Right lobe of liver (tissue), 6 donors: ENCODE measurements around the gene PHETA1. TPM values are rescaled to one million over a fixed set of nuclear protein-coding genes. Genes with fewer than 3 reads are reported as not detected.

Experiments
- ATAC-seq, 4 donors: fragments of 200-7000 bp; cut with Tn5 transposase; one replicate each; pipeline ENCODE4 v1.9.1; 2020; ENCODE audit warnings: mild to moderate bottlenecking in 4 of 4, moderate library complexity in 4 of 4
- DNase-seq, 3 donors: peaks; one replicate each; pipeline ENCODE4 v3.0.0-alpha.2; 2020
- H3K27ac ChIP-seq, 3 donors: fragments of 200-600 bp; one replicate each; pipeline ENCODE4 v1.8.0; 2022
- H3K27me3 ChIP-seq, 2 donors: fragments of 200-600 bp; one replicate each; pipeline ENCODE4 v1.8.0; 2022
- H3K36me3 ChIP-seq, 4 donors: fragments of 200-600 bp; sonication (generic) in 1 of 4; one replicate each; pipeline versions ENCODE4 v1.5.1 to v1.8.0; 2017 to 2022; ENCODE audit warnings: control low read depth in 1 of 4
- H3K4me1 ChIP-seq, 4 donors: fragments of 200-600 bp; sonication (generic) in 1 of 4; one replicate each; pipeline versions ENCODE4 v1.5.1 to v1.8.0; 2017 to 2022; ENCODE audit warnings: control low read depth in 1 of 4
- H3K4me3 ChIP-seq, 3 donors: fragments of 200-600 bp; one replicate each; pipeline ENCODE4 v1.8.0; 2022
- H3K9me3 ChIP-seq, 4 donors: fragments of 200-600 bp; sonication (generic) in 1 of 4; one replicate each; pipeline versions ENCODE4 v1.5.1 to v1.8.0; 2017 to 2022; ENCODE audit warnings: control low read depth in 1 of 4
- CTCF ChIP-seq, 4 donors: fragments of 200-600 bp in 3 of 4; fragments of 450-650 bp in 1 of 4; IDR thresholded peaks; one replicate each; pipeline versions ENCODE4 v1.5.1 to v1.8.0; 2016 to 2022; ENCODE audit warnings: antibody characterized with exemption in 4 of 4, mild to moderate bottlenecking in 2 of 4
- POLR2A ChIP-seq: fragments of 450-650 bp; IDR thresholded peaks from one replicate; pipeline ENCODE4 v1.6.1; 2017; ENCODE audit warnings: antibody characterized with exemption, mild to moderate bottlenecking
- WGBS: methylation state at CpG from one replicate; pipeline ENCODE4 v1.1.6; 2018; ENCODE audit warnings: low coverage, low lambda C conversion rate; ENCODE audit not compliant: insufficient coverage; ENCODE audit errors: missing lambda C conversion rate; 5-methylcytosine and 5-hydroxymethylcytosine counted together
- intact Hi-C, 2 donors: fragments of 100-400 bp; cut with DNase I; formaldehyde crosslinking; loops; one replicate each; pipeline versions ENCODE4 v1.11.2 to v1.14.1; 2022
- total RNA-seq, 6 experiments: library from RNA; depleted of rRNA in 2 of 6; stranded (reverse); fragments of >200 nt in 2 of 6; fragmentation: NEBNext Ultra II Directional in 3 of 6; extraction: Animal tissue kit (Norgen Biotek cat#: 25700) in 3 of 6; gene quantifications; one replicate each; pipeline versions ENCODE4 v1.1.0 to v1.2.4, GENCODE V29; 2016 to 2023
- donor health status: DM: no; HTN: yes; CAD: no.
- donor health status: DM: no; HTN: no; CAD: no.
- donor health status: DM: no; HTN: no; CAD: no.
- donor health status: DM: no; HTN: yes; CAD: no.
- donor health status: DM: no; HTN: yes; CAD: no.

PHETA1 gene
- total RNA-seq, 6 experiments from 2014 or later = 4.2 to 14.8 (median 7.0) TPM

- no peak overlapping the region for H3K27ac ChIP-seq
- no peaks in the 10 kb centered on the region for H3K27me3 ChIP-seq
- H3K9me3 ChIP-seq = no peaks in the 10 kb centered on the region
- TF ChIP-seq CTCF (IDR thresholded peaks at IDR 0.05) = no peak
- no peak for TF ChIP-seq POLR2A
- 88% methylated on average over 2 of the region's 25 CpGs for WGBS
- ATAC-seq (peak in 3 of 4 donors; percentile 15 to 30 (median 23)), DNase-seq (no peak)
- H3K4me1 ChIP-seq = no peaks in the 10 kb centered on the region
- intact Hi-C loops = no loop called here
- H3K4me3 ChIP-seq = no peak overlapping the region
- peaks cover 0 to 9% (median 6%) of the 10 kb centered on the region in 4 donors for H3K36me3 ChIP-seq
These were observed 46.3 kb downstream of the PHETA1 start for GRCh38 chr12:111322336-111323250.

GRCh38 chr12:111321317-111321716 is 47.6 kb downstream of the PHETA1 start:
- no peaks in the 10 kb centered on the region for H3K9me3 ChIP-seq
- intact Hi-C loops = no loop called here
- no peak overlapping the region for H3K4me3 ChIP-seq
- TF ChIP-seq CTCF (IDR thresholded peaks at IDR 0.05) = no peak
- TF ChIP-seq POLR2A = no peak
- WGBS = 95% methylated on average over 2 of the region's 5 CpGs
- H3K27ac ChIP-seq = no peak overlapping the region
- no peaks in the 10 kb centered on the region for H3K27me3 ChIP-seq
- DNase-seq = no peak
- ATAC-seq = no peak
- H3K36me3 ChIP-seq = peaks cover 0 to 9% (median 6%) of the 10 kb centered on the region in 4 donors
- H3K4me1 ChIP-seq = no peaks in the 10 kb centered on the region

- no peaks in the 10 kb centered on the region for H3K4me1 ChIP-seq
- H3K4me3 ChIP-seq = no peak overlapping the region
- no peak overlapping the region for H3K27ac ChIP-seq
- intact Hi-C loops = no loop called here
- DNase-seq (no peak), ATAC-seq (peak in 1 of 4 donors; percentile 11)
- WGBS = 86% methylated on average over 16 of the region's 67 CpGs
- H3K27me3 ChIP-seq = no peaks in the 10 kb centered on the region
- no peaks in the 10 kb centered on the region for H3K9me3 ChIP-seq
- TF ChIP-seq POLR2A = no peak
- H3K36me3 ChIP-seq = peaks cover 0 to 9% (median 6%) of the 10 kb centered on the region in 4 donors
These were observed 48.4 kb downstream of the PHETA1 start for GRCh38 chr12:111320258-111321050.

- WGBS = 76% methylated on average over 3 of the region's 32 CpGs
- peaks cover 0 to 9% (median 6%) of the 10 kb centered on the region in 4 donors for H3K36me3 ChIP-seq
- DNase-seq (no peak), ATAC-seq (peak in 1 of 4 donors; percentile 26)
- TF ChIP-seq POLR2A (no peak), CTCF (IDR thresholded peaks at IDR 0.05) (no peak)
- intact Hi-C loops = no loop called here
- H3K27me3 ChIP-seq = no peaks in the 10 kb centered on the region
- H3K4me3 ChIP-seq = no peak overlapping the region
- H3K4me1 ChIP-seq = no peaks in the 10 kb centered on the region
- no peaks in the 10 kb centered on the region for H3K9me3 ChIP-seq
- no peak overlapping the region for H3K27ac ChIP-seq
These were observed 49.2 kb downstream of the PHETA1 start for GRCh38 chr12:111319600-111320257.
